CD4-positive, alpha-beta T cell (primary cell): ENCODE measurements around the gene BTN3A1. TPM values are rescaled to one million over a fixed set of nuclear protein-coding genes. Genes with fewer than 3 reads are reported as not detected.
A peak's percentile ranks its signal among the peaks of the same experiment; 100 is the strongest.
"Not testable (repeated sequence)": the region's sequence is repeated elsewhere in the genome, so short reads cannot be mapped to it uniquely, and the experiment has no call there.

Source experiments
- ATAC-seq: fragments of 200-7000 bp; cut with Tn5 transposase; one replicate; pipeline ENCODE4 v1.10.0; 2022; ENCODE audit warnings: mild to moderate bottlenecking; ENCODE audit not compliant: poor library complexity
- CTCF ChIA-PET: fragments of 350-600 bp; sonication (Branson Sonifier 250); formaldehyde crosslinking; loops from one replicate; lab custom pipeline; 2021; ENCODE audit warnings: antibody characterized with exemption, inconsistent platforms; lab: Charles Lee
- POLR2A ChIA-PET: fragments of 350-600 bp; sonication (Branson Sonifier 250); formaldehyde crosslinking; loops from one replicate; lab custom pipeline; 2021; ENCODE audit warnings: antibody characterized with exemption, inconsistent platforms; lab: Charles Lee
- DNase-seq, 14 experiments: peaks; one replicate each; pipeline ENCODE4 v3.0.0-alpha.2; 2013 to 2020; ENCODE audit warnings: mixed read lengths in 2 of 14
- H3K27ac ChIP-seq, 2 donors: one replicate each; pipeline versions ENCODE4 v1.5.1 to v1.7.0; 2013; ENCODE audit warnings: low read length in 2 of 2, low read depth in 1 of 2, mild to moderate bottlenecking in 1 of 2
- H3K27me3 ChIP-seq, 2 experiments: 1 replicate in 1 of 2; 2 replicates in 1 of 2; pipeline versions ENCODE4 v1.6.1 to v1.7.0; 2013; ENCODE audit warnings: low read length in 2 of 2, control low read depth in 1 of 2, mild to moderate bottlenecking in 1 of 2, moderate library complexity in 1 of 2; ENCODE audit not compliant: insufficient read depth in 2 of 2, control insufficient read depth in 1 of 2
- H3K36me3 ChIP-seq: one replicate; pipeline ENCODE4 v1.6.1; 2013; ENCODE audit warnings: low read length, control low read depth; ENCODE audit not compliant: insufficient read depth
- H3K4me1 ChIP-seq: one replicate; pipeline ENCODE4 v1.6.1; 2013; ENCODE audit warnings: low read length, control low read depth; ENCODE audit not compliant: insufficient read depth
- H3K4me3 ChIP-seq: one replicate; pipeline ENCODE4 v1.5.1; 2013; ENCODE audit warnings: mild to moderate bottlenecking, low read length, moderate library complexity
- H3K9me3 ChIP-seq, 2 experiments: 1 replicate in 1 of 2; 2 replicates in 1 of 2; pipeline versions ENCODE4 v1.6.1 to v1.7.0; 2013; ENCODE audit warnings: low read length in 2 of 2, mild to moderate bottlenecking in 2 of 2, control low read depth in 1 of 2, moderate library complexity in 1 of 2; ENCODE audit not compliant: control insufficient read depth in 1 of 2, insufficient read depth in 1 of 2
- H3K27ac Mint-ChIP-seq: one replicate; pipeline ENCODE4 v1.8.0; 2020; ENCODE audit warnings: mixed read lengths
- H3K27me3 Mint-ChIP-seq: one replicate; pipeline ENCODE4 v1.8.0; 2021; ENCODE audit warnings: mixed read lengths
- H3K36me3 Mint-ChIP-seq: one replicate; pipeline ENCODE4 v1.8.0; 2021; ENCODE audit warnings: low read depth, mixed read lengths
- H3K4me1 Mint-ChIP-seq: one replicate; pipeline ENCODE4 v1.8.0; 2021; ENCODE audit warnings: low read depth, mixed read lengths
- H3K4me3 Mint-ChIP-seq: one replicate; pipeline ENCODE4 v1.8.0; 2020; ENCODE audit warnings: mild to moderate bottlenecking, mixed read lengths
- H3K9me3 Mint-ChIP-seq: one replicate; pipeline ENCODE4 v1.8.0; 2020; ENCODE audit warnings: mixed read lengths
- intact Hi-C, 2 experiments: fragments of 100-400 bp; cut with DNase I in 1 of 2; cut with micrococcal nuclease in 1 of 2; formaldehyde crosslinking; loops; one replicate each; pipeline versions ENCODE4 v1.15.1 to v1.9.0; 2023 to 2025; cut with DNase I, micrococcal nuclease
- total RNA-seq, 174 experiments: library from RNA in 2 of 174; stranded (reverse) in 2 of 174; gene quantifications; one replicate each; pipeline ENCODE4 v1.2.3 and lab custom pipeline; 2021 to 2026
- TF ChIP-seq, protein P1 (sequence below): fragments of 200-600 bp; IDR thresholded peaks from one replicate; pipeline ENCODE4 v1.8.0; 2022; ENCODE audit warnings: antibody characterized with exemption, mild to moderate bottlenecking

BTN3A1 gene
- total RNA-seq, 2 experiments from 2014 or later: 109 TPM

DNA sequence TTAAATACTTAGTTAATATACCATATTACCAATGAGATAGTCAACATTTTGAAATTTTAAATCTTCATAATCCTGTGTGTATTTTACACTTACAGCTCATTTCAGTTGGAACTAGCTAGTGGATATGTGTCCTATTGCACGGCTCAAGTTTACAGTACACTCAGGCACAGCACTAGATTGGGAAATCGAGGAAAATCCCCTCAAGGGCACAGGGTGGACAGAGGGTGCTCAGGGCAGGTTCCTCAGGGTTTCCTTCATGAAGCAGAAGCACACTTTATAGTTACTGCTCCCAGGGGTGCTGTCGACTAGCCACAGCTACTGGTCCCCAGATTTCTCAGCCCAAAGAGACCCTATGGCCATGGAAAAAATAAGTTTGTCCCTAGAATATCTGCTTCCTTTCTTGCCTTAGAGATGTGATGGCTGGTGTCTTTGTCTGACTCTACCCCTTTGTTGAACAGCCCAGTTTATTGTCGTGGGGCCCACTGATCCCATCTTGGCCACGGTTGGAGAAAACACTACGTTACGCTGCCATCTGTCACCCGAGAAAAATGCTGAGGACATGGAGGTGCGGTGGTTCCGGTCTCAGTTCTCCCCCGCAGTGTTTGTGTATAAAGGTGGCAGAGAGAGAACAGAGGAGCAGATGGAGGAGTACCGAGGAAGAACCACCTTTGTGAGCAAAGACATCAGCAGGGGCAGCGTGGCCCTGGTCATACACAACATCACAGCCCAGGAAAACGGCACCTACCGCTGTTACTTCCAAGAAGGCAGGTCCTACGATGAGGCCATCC is 57.1 kb downstream of the BTN3A1 start:
- ATAC-seq (no peak), DNase-seq (peak in 2 of 14 experiments; percentile 43 to 45)
- TF ChIP-seq, protein P1, sequence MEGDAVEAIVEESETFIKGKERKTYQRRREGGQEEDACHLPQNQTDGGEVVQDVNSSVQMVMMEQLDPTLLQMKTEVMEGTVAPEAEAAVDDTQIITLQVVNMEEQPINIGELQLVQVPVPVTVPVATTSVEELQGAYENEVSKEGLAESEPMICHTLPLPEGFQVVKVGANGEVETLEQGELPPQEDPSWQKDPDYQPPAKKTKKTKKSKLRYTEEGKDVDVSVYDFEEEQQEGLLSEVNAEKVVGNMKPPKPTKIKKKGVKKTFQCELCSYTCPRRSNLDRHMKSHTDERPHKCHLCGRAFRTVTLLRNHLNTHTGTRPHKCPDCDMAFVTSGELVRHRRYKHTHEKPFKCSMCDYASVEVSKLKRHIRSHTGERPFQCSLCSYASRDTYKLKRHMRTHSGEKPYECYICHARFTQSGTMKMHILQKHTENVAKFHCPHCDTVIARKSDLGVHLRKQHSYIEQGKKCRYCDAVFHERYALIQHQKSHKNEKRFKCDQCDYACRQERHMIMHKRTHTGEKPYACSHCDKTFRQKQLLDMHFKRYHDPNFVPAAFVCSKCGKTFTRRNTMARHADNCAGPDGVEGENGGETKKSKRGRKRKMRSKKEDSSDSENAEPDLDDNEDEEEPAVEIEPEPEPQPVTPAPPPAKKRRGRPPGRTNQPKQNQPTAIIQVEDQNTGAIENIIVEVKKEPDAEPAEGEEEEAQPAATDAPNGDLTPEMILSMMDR: no peak
- CTCF ChIA-PET: no interaction called here
- H3K27me3 Mint-ChIP-seq: no peaks in the 10 kb centered on the region
- peak overlapping the region; percentile 91 for H3K4me3 ChIP-seq
- peaks cover 57% of the 10 kb centered on the region for H3K36me3 ChIP-seq
- H3K27me3 ChIP-seq: no peaks in the 10 kb centered on the region
- peaks cover 51% of the 10 kb centered on the region for H3K4me1 ChIP-seq
- H3K9me3 ChIP-seq: no peaks in the 10 kb centered on the region
- no peak overlapping the region for H3K27ac ChIP-seq
- H3K4me3 Mint-ChIP-seq: peak overlapping the region; percentile 82
- POLR2A ChIA-PET: no interaction called here
- peaks cover 69% of the 10 kb centered on the region for H3K36me3 Mint-ChIP-seq
- peaks cover 70% of the 10 kb centered on the region for H3K4me1 Mint-ChIP-seq
- no peaks in the 10 kb centered on the region for H3K9me3 Mint-ChIP-seq
- peak overlapping the region; percentile 92 for H3K27ac Mint-ChIP-seq
- intact Hi-C loops: loop anchor here (2.0 to 5.0 kb wide), 3 partner anchors 14 to 78 kb away; partner anchors contain the start of genes BTN3A1 (in 1 of the 2) and HMGN4 (in 1 of the 2)

DNA sequence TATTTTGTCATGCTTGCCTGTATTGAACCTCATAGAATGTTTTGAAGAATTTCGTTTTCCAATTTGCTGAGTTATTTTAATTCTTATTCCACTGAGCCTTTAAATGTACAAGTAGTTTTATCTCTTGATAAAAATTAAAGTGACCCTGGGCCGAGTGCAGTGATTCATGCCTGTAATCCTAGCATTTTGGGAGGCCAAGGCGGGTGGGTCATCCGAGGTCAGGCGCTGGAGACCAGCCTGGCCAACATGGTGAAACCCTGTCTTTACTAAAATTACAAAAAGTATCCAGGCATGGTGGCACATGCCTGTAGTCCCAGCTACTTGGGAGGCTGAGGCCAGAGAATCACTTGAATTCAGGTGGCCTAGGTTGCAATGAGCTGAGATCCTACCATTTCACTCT is 59.3 kb downstream of the BTN3A1 start:
- H3K4me1 Mint-ChIP-seq: peaks cover 76% of the 10 kb centered on the region
- DNase-seq, H3K27me3 Mint-ChIP-seq, H3K9me3 Mint-ChIP-seq, H3K4me3 ChIP-seq, CTCF ChIA-PET, H3K9me3 ChIP-seq, ATAC-seq, H3K27ac ChIP-seq, H3K27me3 ChIP-seq, intact Hi-C loops: not testable (repeated sequence)
- Histone ChIP-seq H3K4me1 (peaks cover 51% of the 10 kb centered on the region), H3K36me3 (peaks cover 69% of the 10 kb centered on the region)
- H3K4me3 Mint-ChIP-seq: peak overlapping the region; percentile 82
- POLR2A ChIA-PET: interaction anchor here (1.2 to 2.1 kb wide), 2 partner anchors 12 to 338 kb away, joined by 3 to 16 read pairs; a partner anchor contains a TSS
- peaks cover 91% of the 10 kb centered on the region for H3K36me3 Mint-ChIP-seq
- H3K27ac Mint-ChIP-seq: peak overlapping the region; percentile 38

DNA sequence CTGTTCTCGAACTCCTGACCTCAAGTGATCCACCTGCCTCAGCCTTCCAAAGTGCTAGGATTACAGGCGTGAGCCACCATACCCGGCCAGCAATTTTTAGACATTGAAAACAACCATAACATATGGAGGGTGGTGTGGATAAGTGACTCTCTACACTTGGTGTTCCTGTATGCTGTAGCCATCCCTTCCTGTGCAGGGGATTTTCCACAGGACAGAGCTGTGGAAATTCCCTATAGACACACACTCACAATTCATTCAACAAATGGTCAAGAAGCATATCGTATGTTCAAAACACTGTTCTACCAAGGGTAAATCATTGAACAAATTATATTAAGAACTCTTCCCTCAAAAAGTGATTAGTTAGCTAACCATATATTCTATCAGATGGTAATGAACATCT is 61.9 kb downstream of the BTN3A1 start:
- intact Hi-C loops: no loop called here
- H3K27ac ChIP-seq: no peak overlapping the region
- H3K4me1 Mint-ChIP-seq: peaks cover 49% of the 10 kb centered on the region

More for the DNA sequence above, 61.9 kb downstream of the BTN3A1 start:
- Histone ChIP-seq H3K4me3 (no peak overlapping the region), H3K9me3 (no peaks in the 10 kb centered on the region), H3K27me3 (no peaks in the 10 kb centered on the region), H3K4me1 (peaks cover 42% of the 10 kb centered on the region), H3K36me3 (peaks cover 93% of the 10 kb centered on the region)
- Mint-ChIP-seq H3K36me3 (peaks cover 97% of the 10 kb centered on the region), H3K27me3 (no peaks in the 10 kb centered on the region), H3K4me3 (no peak overlapping the region), H3K9me3 (no peaks in the 10 kb centered on the region), H3K27ac (peak overlapping the region; percentile 50)
- ATAC-seq: no peak
- POLR2A ChIA-PET: interaction anchor here (0.5 to 1.9 kb wide), 3 partner anchors 10 to 81 kb away, joined by 3 to 8 read pairs (median 3); partner anchors contain the start of gene BTN2A2
- CTCF ChIA-PET: no interaction called here
- no peak for DNase-seq
- TF ChIP-seq, protein P1: no peak
